H1 (cell line): ENCODE results near the gene MYL11. TPM values are rescaled to one million over a fixed set of nuclear protein-coding genes. Genes with fewer than 3 reads are reported as not detected.

Source experiments
- CTCF ChIA-PET: fragments of 300-600 bp; sonication (Branson Sonifier 250); formaldehyde crosslinking; loops from one replicate; lab custom pipeline; 2021; ENCODE audit not compliant: partially characterized antibody; lab: Charles Lee
- POLR2A ChIA-PET: fragments of 300-600 bp; sonication (Branson Sonifier 250); formaldehyde crosslinking; loops from one replicate; lab custom pipeline; 2021; ENCODE audit warnings: inconsistent platforms; ENCODE audit not compliant: partially characterized antibody; lab: Charles Lee
- DNase-seq, 2 experiments: peaks; one replicate each; pipeline versions ENCODE4 v3.0.0 to v3.0.0-alpha.2; 2010 to 2022; ENCODE audit warnings: low spot score in 2 of 2, low read depth in 1 of 2, mixed read lengths in 1 of 2
- FAIRE-seq: peaks from 2 replicates; lab custom pipeline; 2011; peaks lifted over from hg19 to GRCh38; lab: Jason Lieb, UNC
- H2AFZ ChIP-seq: 2 replicates; pipeline ENCODE4 v1.8.1; 2012; ENCODE audit warnings: low read length, inconsistent platforms
- H2AK5ac ChIP-seq: 2 replicates; pipeline ENCODE4 v1.6.1; 2013; ENCODE audit warnings: low read depth, low read length
- H2BK120ac ChIP-seq: replicated peaks from 2 replicates; pipeline ENCODE3; 2013; ENCODE audit warnings: low read depth, low read length, inconsistent platforms
- H2BK12ac ChIP-seq: 2 replicates; pipeline ENCODE4 v1.6.1; 2013; ENCODE audit warnings: low read depth, low read length
- H2BK15ac ChIP-seq: 2 replicates; pipeline ENCODE4 v1.6.1; 2013; ENCODE audit warnings: low read length
- H2BK20ac ChIP-seq: 2 replicates; pipeline ENCODE4 v1.6.1; 2013; ENCODE audit warnings: low read length
- H2BK5ac ChIP-seq: 2 replicates; pipeline ENCODE4 v1.6.1; 2013; ENCODE audit warnings: low read depth, low read length
- H3K14ac ChIP-seq: 2 replicates; pipeline ENCODE4 v1.6.1; 2013; ENCODE audit warnings: inconsistent platforms; ENCODE audit not compliant: insufficient read length
- H3K18ac ChIP-seq: 2 replicates; pipeline ENCODE4 v1.6.1; 2013; ENCODE audit warnings: low read length; ENCODE audit errors: extremely low read depth
- H3K23ac ChIP-seq: 2 replicates; pipeline ENCODE4 v1.6.1; 2013; ENCODE audit warnings: inconsistent platforms; ENCODE audit not compliant: insufficient read length
- H3K23me2 ChIP-seq: 2 replicates; pipeline ENCODE4 v1.6.1; 2013; ENCODE audit warnings: low read depth, low read length
- H3K27ac ChIP-seq: 2 replicates; pipeline ENCODE4 v1.6.1; 2011; ENCODE audit warnings: low read depth, low read length, inconsistent platforms
- H3K27me3 ChIP-seq, 4 experiments: replicated peaks in 1 of 4; 1 replicate in 1 of 4; 2 replicates in 3 of 4; pipeline versions ENCODE4 v1.6.1 to v1.8.1; 2011 to 2013; ENCODE audit warnings: low read length in 3 of 4, mild to moderate bottlenecking in 3 of 4, inconsistent platforms in 2 of 4, mixed read lengths in 2 of 4, moderate library complexity in 1 of 4; ENCODE audit not compliant: control insufficient read depth in 3 of 4, insufficient read depth in 3 of 4; ENCODE audit errors: extremely low read depth in 1 of 4
- H3K36me3 ChIP-seq, 4 experiments: 2 replicates each; pipeline versions ENCODE4 v1.6.1 to v1.8.1; 2011 to 2013; ENCODE audit warnings: mild to moderate bottlenecking in 4 of 4, low read length in 3 of 4, moderate library complexity in 2 of 4, control low read depth in 1 of 4, inconsistent platforms in 1 of 4; ENCODE audit not compliant: insufficient read depth in 4 of 4, control insufficient read depth in 2 of 4
- H3K4ac ChIP-seq: replicated peaks from 2 replicates; pipeline ENCODE3; 2013; ENCODE audit warnings: low read length, low read depth, mixed read lengths, inconsistent platforms; ENCODE audit not compliant: insufficient read length
- H3K4me1 ChIP-seq, 4 experiments: replicated peaks in 1 of 4; 1 replicate in 1 of 4; 2 replicates in 3 of 4; pipeline versions ENCODE4 v1.6.1 to v1.8.1; 2011 to 2013; ENCODE audit warnings: low read length in 3 of 4, inconsistent platforms in 2 of 4, mixed read lengths in 1 of 4; ENCODE audit not compliant: insufficient read depth in 4 of 4, control insufficient read depth in 3 of 4
- H3K4me2 ChIP-seq, 2 experiments: 2 replicates each; pipeline versions ENCODE4 v1.6.1 to v1.8.1; 2011 to 2013; ENCODE audit warnings: low read depth in 2 of 2, low read length in 2 of 2, control low read depth in 1 of 2, inconsistent platforms in 1 of 2, mild to moderate bottlenecking in 1 of 2; ENCODE audit not compliant: insufficient read depth in 1 of 2
- H3K4me3 ChIP-seq, 4 experiments: fragments of 200-600, 300-600 bp in 1 of 4; sonication (generic), shearing (Covaris generic), sonication (Bioruptor Twin) in 1 of 4; 2 replicates each; pipeline versions ENCODE4 v1.5.1 to v1.8.1; 2011 to 2016; ENCODE audit warnings: low read length in 4 of 4, low read depth in 3 of 4, control low read depth in 2 of 4, inconsistent platforms in 2 of 4, mild to moderate bottlenecking in 2 of 4, mixed read lengths in 1 of 4, moderate library complexity in 1 of 4; ENCODE audit not compliant: insufficient read depth in 2 of 4; ENCODE audit errors: extremely low read depth in 1 of 4
- H3K56ac ChIP-seq: replicated peaks from 2 replicates; pipeline ENCODE3; 2013; ENCODE audit warnings: low read depth, mild to moderate bottlenecking, mixed read lengths, low read length, inconsistent platforms; ENCODE audit not compliant: insufficient read length
- H3K79me1 ChIP-seq: 2 replicates; pipeline ENCODE4 v1.6.1; 2013; ENCODE audit warnings: low read depth, low read length, control low read depth
- H3K79me2 ChIP-seq, 2 experiments: 2 replicates each; pipeline versions ENCODE4 v1.6.1 to v1.8.1; 2012 to 2013; ENCODE audit warnings: low read length in 2 of 2, mild to moderate bottlenecking in 2 of 2, inconsistent platforms in 1 of 2; ENCODE audit not compliant: insufficient read depth in 2 of 2, control insufficient read depth in 1 of 2
- H3K9ac ChIP-seq, 4 experiments: replicated peaks in 1 of 4; 1 replicate in 1 of 4; 2 replicates in 3 of 4; pipeline versions ENCODE4 v1.6.1 to v1.8.1; 2011 to 2013; ENCODE audit warnings: low read depth in 3 of 4, low read length in 3 of 4, control low read depth in 2 of 4, mild to moderate bottlenecking in 2 of 4, moderate library complexity in 2 of 4, inconsistent platforms in 1 of 4; ENCODE audit errors: extremely low read depth in 1 of 4
- H3K9me3 ChIP-seq, 2 experiments: 2 replicates each; pipeline versions ENCODE4 v1.6.1 to v1.8.1; 2012 to 2013; ENCODE audit warnings: mild to moderate bottlenecking in 2 of 2, moderate library complexity in 2 of 2, control low read depth in 1 of 2, inconsistent platforms in 1 of 2, low read depth in 1 of 2, low read length in 1 of 2, mixed read lengths in 1 of 2; ENCODE audit not compliant: insufficient read depth in 2 of 2
- H4K20me1 ChIP-seq, 2 experiments: replicated peaks in 1 of 2; 2 replicates each; pipeline versions ENCODE3 to v1.8.1; 2011 to 2013; ENCODE audit warnings: inconsistent platforms in 2 of 2, low read length in 2 of 2, mild to moderate bottlenecking in 1 of 2; ENCODE audit not compliant: insufficient read depth in 2 of 2, control insufficient read depth in 1 of 2
- H4K5ac ChIP-seq: 2 replicates; pipeline ENCODE4 v1.6.1; 2013; ENCODE audit warnings: low read length, low read depth, mixed read lengths, inconsistent platforms; ENCODE audit not compliant: insufficient read length
- H4K8ac ChIP-seq: 2 replicates; pipeline ENCODE4 v1.8.0; 2013; ENCODE audit warnings: mild to moderate bottlenecking, moderate library complexity, low read length, inconsistent platforms; ENCODE audit not compliant: insufficient read depth; ENCODE audit errors: extremely low read depth
- H4K91ac ChIP-seq: replicated peaks from 2 replicates; pipeline ENCODE3; 2013; ENCODE audit warnings: low read length, mixed read lengths, inconsistent platforms; ENCODE audit not compliant: insufficient read length
- ASH2L ChIP-seq: fragments of 200-600, 300-600 bp; sonication (generic); IDR thresholded peaks from one replicate; pipeline ENCODE4 v1.7.1; 2017; ENCODE audit warnings: low read length
- BACH1 ChIP-seq: IDR thresholded peaks from 2 replicates; pipeline ENCODE4 v1.6.1; 2012; ENCODE audit warnings: low read length, improper control_type of control experiment
- CBX5 ChIP-seq: fragments of 300-800, 300-1000 bp; sonication (generic); IDR thresholded peaks from 2 replicates; pipeline ENCODE4 v1.7.1; 2016; ENCODE audit warnings: antibody characterized with exemption, low read length, low read depth
- CBX8 ChIP-seq: fragments of 300-800, 300-1000 bp; sonication (generic); IDR thresholded peaks from 2 replicates; pipeline ENCODE4 v1.7.1; 2016; ENCODE audit warnings: low read depth, low read length, borderline replicate concordance
- NANOG ChIP-seq: IDR thresholded peaks from 2 replicates; pipeline ENCODE4 v1.6.1; 2011; ENCODE audit warnings: low read length, low read depth, mild to moderate bottlenecking, inconsistent platforms; ENCODE audit not compliant: insufficient read depth, poor library complexity, severe bottlenecking
- POLR2A ChIP-seq, 2 experiments: IDR thresholded peaks; 1 replicate in 1 of 2; 2 replicates in 1 of 2; pipeline ENCODE4 v1.6.1; 2011; ENCODE audit warnings: low read depth in 2 of 2, low read length in 2 of 2, mild to moderate bottlenecking in 2 of 2; ENCODE audit errors: control extremely low read depth in 1 of 2
- RXRA ChIP-seq: IDR thresholded peaks from 2 replicates; pipeline ENCODE4 v1.6.1; 2011; ENCODE audit warnings: low read depth, mild to moderate bottlenecking, low read length, moderate library complexity; ENCODE audit not compliant: insufficient read depth
- SIRT6 ChIP-seq: IDR thresholded peaks from one replicate; pipeline ENCODE4 v1.7.1; 2012; ENCODE audit warnings: low read length, inconsistent platforms
- SUZ12 ChIP-seq: fragments of 200-600 bp; sonication (generic); IDR thresholded peaks from 2 replicates; pipeline ENCODE4 v1.6.1; 2012; ENCODE audit warnings: mild to moderate bottlenecking, inconsistent platforms, low read length, moderate library complexity, mixed read lengths
- TBP ChIP-seq: IDR thresholded peaks from 2 replicates; pipeline ENCODE4 v1.6.1; 2011; ENCODE audit warnings: low read depth, low read length, improper control_type of control experiment
- YY1 ChIP-seq: IDR thresholded peaks from 2 replicates; pipeline ENCODE4 v1.6.1; 2011; ENCODE audit warnings: low read depth, mild to moderate bottlenecking, low read length
- ZNF274 ChIP-seq: IDR thresholded peaks from 2 replicates; pipeline ENCODE4 v1.7.0; 2012; ENCODE audit warnings: low read length, borderline replicate concordance; ENCODE audit errors: extremely low read depth
- WGBS, 2 experiments: shearing (Covaris generic) in 1 of 2; methylation state at CpG; one replicate each; pipeline versions ENCODE4 v1.1.6 to v1.1.7; 2013 to 2015; ENCODE audit warnings: low lambda C conversion rate in 2 of 2, mixed read lengths in 2 of 2, inconsistent platforms in 1 of 2, low coverage in 1 of 2, missing lambda C conversion rate in 1 of 2; ENCODE audit not compliant: insufficient replicate concordance in 2 of 2, insufficient coverage in 1 of 2, insufficient read length in 1 of 2; ENCODE audit errors: extremely low coverage in 1 of 2, missing lambda C conversion rate in 1 of 2; 5-methylcytosine and 5-hydroxymethylcytosine counted together
- polyA plus RNA-seq, 7 experiments: library from polyadenylated mRNA; depleted of rRNA in 3 of 7; stranded (reverse) in 5 of 7; unstranded in 2 of 7; fragments of >200 nt in 5 of 7; fragments of 200-250 nt in 2 of 7; gene quantifications; 1 replicate in 5 of 7; 2 replicates in 1 of 7; 4 replicates in 1 of 7; pipeline versions ENCODE4 v1.2.1 to v1.2.3, GENCODE V29; 2011 to 2013; ENCODE audit warnings: missing spikeins in 2 of 7, mixed read lengths in 2 of 7
- total RNA-seq: library from RNA; stranded (reverse); fragmentation: NEBNext Ultra II Directional; extraction: Animal tissue kit (Norgen Biotek cat#: 25700); gene quantifications from 2 replicates; pipeline ENCODE4 v1.2.1, GENCODE V29; 2021

Gene MYL11
- total and polyA plus RNA-seq, 2 of the 8 experiments (the other 6 are each of a cell fraction or from before 2014, with no cell fraction given): 1.2 to 1.4 TPM

DNA sequence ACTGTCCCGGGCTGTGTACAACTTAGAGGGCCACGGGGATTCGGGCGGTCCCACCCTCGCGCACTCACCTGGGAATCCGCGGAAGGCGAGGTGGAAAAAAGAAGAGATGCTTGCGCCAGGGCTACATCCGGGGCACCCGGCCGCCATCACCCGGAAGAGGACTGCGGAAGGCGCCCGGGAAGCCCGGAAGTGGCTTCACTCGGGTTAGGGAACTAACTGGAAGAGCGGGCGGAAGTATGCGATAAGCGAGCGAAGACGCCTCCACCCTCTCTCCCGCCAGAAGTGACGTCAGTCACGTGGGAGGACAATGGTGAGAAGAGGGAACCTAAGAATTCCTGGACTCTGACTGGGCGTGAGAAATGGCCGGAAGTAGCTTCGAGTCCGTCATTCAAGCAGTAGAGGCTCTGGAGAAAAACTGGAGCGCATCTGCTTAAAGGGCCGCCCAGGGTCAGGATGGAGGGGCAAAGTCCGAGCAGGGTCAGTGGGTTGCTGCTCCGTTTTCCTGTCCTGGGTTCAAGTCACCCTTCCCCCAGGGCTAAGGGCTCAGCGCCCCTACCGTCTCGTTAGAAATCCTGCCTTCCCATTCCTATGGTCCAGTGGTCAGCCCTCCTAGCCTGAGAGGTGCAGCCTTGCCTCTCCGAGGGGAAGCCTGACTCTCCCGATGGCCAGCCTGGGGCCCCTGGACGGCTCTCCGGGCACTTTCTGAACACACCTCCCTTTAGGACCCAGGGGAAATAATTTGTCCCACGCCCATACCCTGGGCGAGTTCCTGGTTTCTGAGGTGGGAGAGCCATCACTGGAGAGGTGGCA lies 19.3 kb upstream of the MYL11 start, which contains the start of gene CD2BP2:
CD2BP2 (minus strand) TSS at position 165 of the 810 bp plus-strand sequence. CDS start 627 bp downstream, outside the sequence.
- Histone ChIP-seq H3K27ac (peak within 1 kb of the TSS; percentile 97), H4K20me1 (peaks cover 1 to 9% of the 10 kb centered on the region in 2 experiments), H3K36me3 (peaks cover 12 to 34% (median 28%) of the 10 kb centered on the region in 4 experiments), H3K4me1 (peaks cover 0 to 12% (median 6%) of the 10 kb centered on the region in 4 experiments; a peak in 5 of 7 replicates), H2BK20ac (0 out of 2 replicates have a peak within 1 kb of the TSS, but pooled peaks have one; percentile 64), H3K23ac (no peak within 1 kb of the TSS), H4K8ac (peak within 1 kb of the TSS; percentile 93), H2BK12ac (peak within 1 kb of the TSS; percentile 85), H3K4me2 (peak within 1 kb of the TSS; percentile 61 to 88), H2BK15ac (peak within 1 kb of the TSS; percentile 95), H3K14ac (no peak within 1 kb of the TSS), H3K18ac (peak within 1 kb of the TSS; percentile 93), H2AFZ (peak within 1 kb of the TSS; percentile 65), H2AK5ac (peak within 1 kb of the TSS; percentile 17; the same call in 1 of the 2 replicates), H2BK120ac (peak within 1 kb of the TSS; percentile 44), H3K9ac (peak within 1 kb of the TSS; percentile 88 to 96 (median 90)), H3K4ac (peak within 1 kb of the TSS; percentile 69), H4K91ac (peak within 1 kb of the TSS; percentile 92), H3K56ac (peak within 1 kb of the TSS; percentile 79), H4K5ac (peak within 1 kb of the TSS; percentile 88), H3K79me1 (no peaks in the 10 kb centered on the region; the same call in 1 of the 2 replicates), H3K27me3 (no peaks in the 10 kb centered on the region), H3K79me2 (peaks cover 0 to 14% of the 10 kb centered on the region in 2 experiments; a peak in 2 of 4 replicates), H3K4me3 (peak within 1 kb of the TSS; percentile 51 to 93 (median 81)), H2BK5ac (peak within 1 kb of the TSS; percentile 96), H3K23me2 (peaks cover 11% of the 10 kb centered on the region), H3K9me3 (no peaks in the 10 kb centered on the region)
- FAIRE-seq (peak; percentile 94), DNase-seq (peak; percentile 92 to 96)
- CTCF ChIA-PET: interaction anchor here (0.5 to 3.5 kb wide), 9 partner anchors 10 to 160 kb away, joined by 3 to 20 read pairs (median 4); partner anchors contain the start of gene TBC1D10B
- 2% methylated on average over 40 of the region's 45 CpGs; no CpG with 5 or more reads in 1 of the 2 experiments for WGBS, 2 experiments
- POLR2A ChIA-PET: interaction anchor here (0.6 to 7.9 kb wide), 27 partner anchors 7 to 578 kb away, joined by 3 to 79 read pairs (median 5); partner anchors contain the start of genes ALDOA, SRCAP, TBC1D10B and ZNF48
- TF ChIP-seq SUZ12: no peak
- TF ChIP-seq NANOG: no peak
- peak; percentile 30 for TF ChIP-seq ASH2L
- TF ChIP-seq RXRA: no peak
- no peak for TF ChIP-seq CBX5
- peak; percentile 71 for TF ChIP-seq TBP
- TF ChIP-seq BACH1: no peak
- no peak for TF ChIP-seq CBX8
- TF ChIP-seq SIRT6: peak; percentile 86
- TF ChIP-seq ZNF274: no peak
- peak; percentile 86 for TF ChIP-seq YY1
- TF ChIP-seq POLR2A (IDR thresholded peaks at IDR 0.05; ENCODE audit: control extremely low read depth in 1 of 2, low read depth in 2 of 2, low read length in 2 of 2): peak; percentile 67 to 90
